WTC11 (cell line): ENCODE data around the gene CRB1.

Experiments
- SMAD3 ChIP-seq: sonication (generic); formaldehyde crosslinking; IDR thresholded peaks from 2 replicates; pipeline ENCODE4 v1.8.0; 2022; ENCODE audit warnings: missing genetic modification reagents, mild to moderate bottlenecking, borderline replicate concordance
- TP53 ChIP-seq: sonication (generic); formaldehyde crosslinking; IDR thresholded peaks from 2 replicates; pipeline ENCODE4 v1.8.1; 2023; ENCODE audit warnings: mild to moderate bottlenecking, missing genetic modification reagents
- ZNF532 ChIP-seq: fragments of 250-450 bp; sonication (Bioruptor Pico); IDR thresholded peaks from 2 replicates; pipeline ENCODE4 v1.9.0; 2021; ENCODE audit warnings: mild to moderate bottlenecking, borderline replicate concordance
- TF ChIP-seq, protein P1 (sequence below): fragments of 200-600 bp; IDR thresholded peaks from 2 replicates; pipeline ENCODE4 v1.8.0; 2022; ENCODE audit warnings: antibody characterized with exemption
- TF ChIP-seq, protein P2 (sequence below): sonication (generic); formaldehyde crosslinking; IDR thresholded peaks from 2 replicates; pipeline ENCODE4 v1.8.0; 2022; ENCODE audit warnings: missing genetic modification reagents

- TF ChIP-seq, protein P1, sequence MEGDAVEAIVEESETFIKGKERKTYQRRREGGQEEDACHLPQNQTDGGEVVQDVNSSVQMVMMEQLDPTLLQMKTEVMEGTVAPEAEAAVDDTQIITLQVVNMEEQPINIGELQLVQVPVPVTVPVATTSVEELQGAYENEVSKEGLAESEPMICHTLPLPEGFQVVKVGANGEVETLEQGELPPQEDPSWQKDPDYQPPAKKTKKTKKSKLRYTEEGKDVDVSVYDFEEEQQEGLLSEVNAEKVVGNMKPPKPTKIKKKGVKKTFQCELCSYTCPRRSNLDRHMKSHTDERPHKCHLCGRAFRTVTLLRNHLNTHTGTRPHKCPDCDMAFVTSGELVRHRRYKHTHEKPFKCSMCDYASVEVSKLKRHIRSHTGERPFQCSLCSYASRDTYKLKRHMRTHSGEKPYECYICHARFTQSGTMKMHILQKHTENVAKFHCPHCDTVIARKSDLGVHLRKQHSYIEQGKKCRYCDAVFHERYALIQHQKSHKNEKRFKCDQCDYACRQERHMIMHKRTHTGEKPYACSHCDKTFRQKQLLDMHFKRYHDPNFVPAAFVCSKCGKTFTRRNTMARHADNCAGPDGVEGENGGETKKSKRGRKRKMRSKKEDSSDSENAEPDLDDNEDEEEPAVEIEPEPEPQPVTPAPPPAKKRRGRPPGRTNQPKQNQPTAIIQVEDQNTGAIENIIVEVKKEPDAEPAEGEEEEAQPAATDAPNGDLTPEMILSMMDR = no peak
- TF ChIP-seq TP53 (CRISPR knock-in tag) (no peak), SMAD3 (no peak), ZNF532 (CRISPR knock-in tag) (no peak)
- TF ChIP-seq, protein P2, sequence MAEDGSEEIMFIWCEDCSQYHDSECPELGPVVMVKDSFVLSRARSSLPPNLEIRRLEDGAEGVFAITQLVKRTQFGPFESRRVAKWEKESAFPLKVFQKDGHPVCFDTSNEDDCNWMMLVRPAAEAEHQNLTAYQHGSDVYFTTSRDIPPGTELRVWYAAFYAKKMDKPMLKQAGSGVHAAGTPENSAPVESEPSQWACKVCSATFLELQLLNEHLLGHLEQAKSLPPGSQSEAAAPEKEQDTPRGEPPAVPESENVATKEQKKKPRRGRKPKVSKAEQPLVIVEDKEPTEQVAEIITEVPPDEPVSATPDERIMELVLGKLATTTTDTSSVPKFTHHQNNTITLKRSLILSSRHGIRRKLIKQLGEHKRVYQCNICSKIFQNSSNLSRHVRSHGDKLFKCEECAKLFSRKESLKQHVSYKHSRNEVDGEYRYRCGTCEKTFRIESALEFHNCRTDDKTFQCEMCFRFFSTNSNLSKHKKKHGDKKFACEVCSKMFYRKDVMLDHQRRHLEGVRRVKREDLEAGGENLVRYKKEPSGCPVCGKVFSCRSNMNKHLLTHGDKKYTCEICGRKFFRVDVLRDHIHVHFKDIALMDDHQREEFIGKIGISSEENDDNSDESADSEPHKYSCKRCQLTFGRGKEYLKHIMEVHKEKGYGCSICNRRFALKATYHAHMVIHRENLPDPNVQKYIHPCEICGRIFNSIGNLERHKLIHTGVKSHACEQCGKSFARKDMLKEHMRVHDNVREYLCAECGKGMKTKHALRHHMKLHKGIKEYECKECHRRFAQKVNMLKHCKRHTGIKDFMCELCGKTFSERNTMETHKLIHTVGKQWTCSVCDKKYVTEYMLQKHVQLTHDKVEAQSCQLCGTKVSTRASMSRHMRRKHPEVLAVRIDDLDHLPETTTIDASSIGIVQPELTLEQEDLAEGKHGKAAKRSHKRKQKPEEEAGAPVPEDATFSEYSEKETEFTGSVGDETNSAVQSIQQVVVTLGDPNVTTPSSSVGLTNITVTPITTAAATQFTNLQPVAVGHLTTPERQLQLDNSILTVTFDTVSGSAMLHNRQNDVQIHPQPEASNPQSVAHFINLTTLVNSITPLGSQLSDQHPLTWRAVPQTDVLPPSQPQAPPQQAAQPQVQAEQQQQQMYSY = no peak
Measured at GRCh38 chr1:197519741-197520334, 251.8 kb downstream of the CRB1 start.
